H1 (cell line): ENCODE measurements around the gene NR1D2. TPM values are rescaled to one million over a fixed set of nuclear protein-coding genes. Genes with fewer than 3 reads are reported as not detected.

ENCODE experiments used
- CTCF ChIP-seq, 3 experiments: IDR thresholded peaks; 1 replicate in 2 of 3; 2 replicates in 1 of 3; pipeline versions ENCODE4 v1.5.1 to v1.6.1; 2011; ENCODE audit warnings: low read length in 3 of 3, mild to moderate bottlenecking in 3 of 3, inconsistent platforms in 2 of 3, low read depth in 1 of 3, moderate library complexity in 1 of 3; ENCODE audit not compliant: insufficient read depth in 1 of 3; ENCODE audit errors: control extremely low read depth in 1 of 3
- polyA plus RNA-seq, 7 experiments: library from polyadenylated mRNA; depleted of rRNA in 3 of 7; stranded (reverse) in 5 of 7; unstranded in 2 of 7; fragments of >200 nt in 5 of 7; fragments of 200-250 nt in 2 of 7; gene quantifications; 1 replicate in 5 of 7; 2 replicates in 1 of 7; 4 replicates in 1 of 7; pipeline versions ENCODE4 v1.2.1 to v1.2.3, GENCODE V29; 2011 to 2013; ENCODE audit warnings: missing spikeins in 2 of 7, mixed read lengths in 2 of 7
- total RNA-seq: library from RNA; stranded (reverse); fragmentation: NEBNext Ultra II Directional; extraction: Animal tissue kit (Norgen Biotek cat#: 25700); gene quantifications from 2 replicates; pipeline ENCODE4 v1.2.1, GENCODE V29; 2021

Gene NR1D2
- total and polyA plus RNA-seq, 2 of the 8 experiments (the other 6 are each of a cell fraction or from before 2014, with no cell fraction given): 5.9 to 21.7 TPM

GRCh38 chr3:23961066-23961465 lies 16.0 kb downstream of the NR1D2 start (continued):
- TF ChIP-seq CTCF (IDR thresholded peaks at IDR 0.05; ENCODE audit: control extremely low read depth in 1 of 3, insufficient read depth in 1 of 3, low read depth in 1 of 3, low read length in 3 of 3): no peak
